Brain microvascular endothelial cell (primary cell): ENCODE data around the gene CRYGA.
A peak's percentile ranks its signal among the peaks of the same experiment; 100 is the strongest.
"Not testable (repeated sequence)": the region's sequence is repeated elsewhere in the genome, so short reads cannot be mapped to it uniquely, and the experiment has no call there.

Source experiments
- DNase-seq: peaks from one replicate; pipeline ENCODE4 v3.0.0-alpha.2; 2020
- H3K27ac ChIP-seq: fragments of 250-450 bp; sonication (Bioruptor Pico); 2 replicates; pipeline ENCODE4 v1.5.1; 2020; ENCODE audit warnings: mild to moderate bottlenecking, moderate library complexity
- H3K27me3 ChIP-seq: fragments of 250-450 bp; sonication (Bioruptor Pico); replicated peaks from 2 replicates; pipeline ENCODE4 v1.5.1; 2020; ENCODE audit warnings: mild to moderate bottlenecking
- H3K36me3 ChIP-seq: fragments of 250-450 bp; sonication (Bioruptor Pico); replicated peaks from 2 replicates; pipeline ENCODE4 v1.5.1; 2020; ENCODE audit warnings: mild to moderate bottlenecking
- H3K4me3 ChIP-seq: 2 replicates; pipeline ENCODE4 v1.5.1; 2011; ENCODE audit warnings: low read depth, mild to moderate bottlenecking, control low read depth, low read length, moderate library complexity
- CTCF ChIP-seq: IDR thresholded peaks from 2 replicates; pipeline ENCODE4 v1.5.1; 2011; ENCODE audit warnings: low read depth, mild to moderate bottlenecking, moderate library complexity, low read length, control low read depth, inconsistent platforms; ENCODE audit errors: missing control alignments
- in situ Hi-C: cut with HindIII; loops from 2 replicates; pipeline ENCODE4 v1.10.0; 2017; ENCODE audit warnings: low sequenced_read_pairs, low pct_ligation_motif_present

The CRYGA gene

DNA sequence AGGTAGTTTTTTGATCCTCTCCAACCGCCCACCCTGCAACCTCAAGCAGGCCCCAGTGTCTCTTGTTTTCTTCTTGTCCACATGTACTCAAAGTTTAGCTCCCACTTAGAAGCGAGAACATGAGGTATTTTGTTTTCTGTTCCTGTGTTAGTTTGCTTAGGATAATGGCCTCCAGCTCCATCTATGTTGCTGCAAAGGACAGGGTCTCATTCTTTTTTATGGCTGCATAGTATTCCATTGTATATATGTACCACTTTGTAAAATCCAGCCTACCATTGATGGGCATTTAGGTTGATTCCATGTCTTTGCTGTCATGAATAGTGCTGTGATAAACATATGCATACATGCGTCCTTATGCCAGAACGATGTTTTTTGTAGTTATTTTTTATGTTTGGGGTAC lies 36.3 kb downstream of the CRYGA start:
- Histone ChIP-seq H3K4me3 (no peak overlapping the region), H3K27ac (no peak overlapping the region), H3K27me3 (no peaks in the 10 kb centered on the region), H3K36me3 (no peaks in the 10 kb centered on the region)
- in situ Hi-C loops, result no loop called here
- no peak for TF ChIP-seq CTCF
- DNase-seq, result no peak

GRCh38 chr2:208125251-208125650 lies 38.1 kb downstream of the CRYGA start:
- no peak for TF ChIP-seq CTCF

DNA sequence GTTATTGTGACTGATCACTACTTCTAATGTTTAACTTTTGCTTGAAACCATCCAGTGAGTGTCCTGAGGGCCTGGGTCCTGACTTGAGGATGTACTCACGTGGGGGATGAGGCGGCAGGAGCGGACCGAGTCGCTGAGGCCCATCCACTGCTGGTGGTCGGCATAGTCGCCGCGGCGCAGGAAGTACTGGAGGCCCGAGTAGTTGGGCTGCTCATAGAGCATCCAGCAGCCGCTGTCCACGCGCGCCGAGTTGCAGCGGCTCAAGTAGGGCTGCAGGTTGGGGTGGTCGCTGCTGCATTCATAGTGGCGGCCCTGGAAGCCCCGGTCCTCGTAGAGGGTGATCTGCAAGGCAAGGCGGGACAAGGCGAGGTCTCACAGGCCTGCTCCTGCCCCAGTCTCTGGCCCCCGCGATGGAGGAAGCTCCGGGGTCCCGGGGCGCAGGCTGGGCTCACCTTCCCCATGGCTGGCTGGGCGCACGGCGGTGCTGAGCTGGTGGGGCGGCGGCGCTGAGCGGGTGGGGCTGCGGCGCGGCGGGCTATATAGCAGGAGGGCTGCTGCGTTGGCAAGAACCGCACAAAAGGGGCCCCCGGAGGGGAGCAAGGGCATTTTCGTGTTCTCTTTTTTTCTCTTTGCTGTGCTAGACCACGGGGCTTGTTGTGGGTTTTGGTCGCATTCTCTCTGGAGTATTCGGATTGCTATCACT lies 39.2 kb downstream of the CRYGA start, which contains the start of gene CRYGD:
CRYGD (minus strand) TSS at position 512 of the 703 bp plus-strand sequence; CDS start at position 461, 51 bp downstream.
- H3K36me3 ChIP-seq, in situ Hi-C loops, DNase-seq, H3K27ac ChIP-seq, H3K27me3 ChIP-seq: not testable (repeated sequence)
- peak within 1 kb of the TSS; percentile 35 for H3K4me3 ChIP-seq

More at GRCh38 chr2:208125251-208125650, 38.1 kb downstream of the CRYGA start:
- in situ Hi-C loops, result no loop called here
- DNase-seq, result no peak
- no peaks in the 10 kb centered on the region for H3K27me3 ChIP-seq
- no peak overlapping the region for H3K4me3 ChIP-seq
- no peak overlapping the region for H3K27ac ChIP-seq
- no peaks in the 10 kb centered on the region for H3K36me3 ChIP-seq

DNA sequence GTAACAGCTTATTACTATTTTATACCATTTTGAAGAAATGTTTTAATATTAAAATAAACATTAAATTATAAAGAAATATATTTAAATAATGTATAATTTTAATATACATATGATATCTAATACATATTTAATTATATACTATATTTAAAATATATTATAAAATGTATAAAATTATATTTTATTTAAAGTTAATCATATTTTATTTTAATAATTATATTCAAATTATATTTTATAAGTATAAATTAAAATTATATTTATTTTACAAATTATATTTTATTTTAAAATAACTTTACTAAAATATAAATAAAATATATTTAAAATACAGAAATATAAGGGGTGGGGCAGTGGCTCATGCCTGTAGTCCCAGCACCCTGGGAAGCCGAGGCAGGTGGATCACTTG lies 41.1 kb downstream of the CRYGA start:
- H3K27ac ChIP-seq, result no peak overlapping the region

GRCh38 chr2:208118918-208119317 lies 44.5 kb downstream of the CRYGA start:
- no peak for DNase-seq
- H3K36me3 ChIP-seq, result no peaks in the 10 kb centered on the region
- no peak overlapping the region for H3K4me3 ChIP-seq
- H3K27ac ChIP-seq, result no peak overlapping the region
- no peaks in the 10 kb centered on the region for H3K27me3 ChIP-seq
- in situ Hi-C loops, result no loop called here
- TF ChIP-seq CTCF, result no peak

More for the DNA sequence above, 41.1 kb downstream of the CRYGA start:
- no peak overlapping the region for H3K4me3 ChIP-seq
- in situ Hi-C loops, result no loop called here
- DNase-seq, result no peak
- no peak for TF ChIP-seq CTCF
- no peaks in the 10 kb centered on the region for H3K27me3 ChIP-seq
- H3K36me3 ChIP-seq, result no peaks in the 10 kb centered on the region

DNA sequence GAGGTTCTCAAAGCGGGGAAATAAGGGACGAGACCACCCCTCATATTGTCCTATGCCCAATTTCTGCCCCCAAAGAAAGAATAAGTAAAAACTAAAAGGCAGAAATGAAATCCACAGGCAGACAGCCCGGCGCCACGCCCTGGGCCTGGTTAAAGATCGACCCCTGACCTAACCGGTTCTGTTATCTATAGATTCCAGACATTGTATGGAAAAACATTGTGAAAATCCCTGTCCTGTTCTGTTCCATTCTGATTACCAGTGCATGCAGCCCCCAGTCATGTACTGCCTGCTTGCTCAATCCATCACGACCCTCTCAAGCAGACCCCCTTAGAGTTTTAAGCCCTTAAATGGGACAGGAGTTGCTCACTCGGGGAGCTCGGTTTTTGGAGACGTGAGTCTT lies 46.0 kb downstream of the CRYGA start:
- H3K36me3 ChIP-seq, H3K27ac ChIP-seq, DNase-seq, in situ Hi-C loops, H3K27me3 ChIP-seq, H3K4me3 ChIP-seq: not testable (repeated sequence)

GRCh38 chr2:208112969-208113368 lies 50.4 kb downstream of the CRYGA start:
- Histone ChIP-seq H3K4me3 (no peak overlapping the region), H3K27ac (no peak overlapping the region), H3K27me3 (peaks cover 9% of the 10 kb centered on the region), H3K36me3 (no peaks in the 10 kb centered on the region)
- TF ChIP-seq CTCF, result no peak
- DNase-seq, result no peak
- in situ Hi-C loops, result no loop called here

- H3K4me3 ChIP-seq, H3K36me3 ChIP-seq, H3K27ac ChIP-seq, H3K27me3 ChIP-seq, DNase-seq, in situ Hi-C loops: not testable (repeated sequence)
Observed at GRCh38 chr2:208112273-208112745, 51.1 kb downstream of the CRYGA start.
